ENCODE measurements around the gene RBM8A. TPM values are rescaled to one million over a fixed set of nuclear protein-coding genes. Genes with fewer than 3 reads are reported as not detected.

Gene RBM8A
- total RNA-seq, 1 donor from 2014 or later = 173 TPM

DNA sequence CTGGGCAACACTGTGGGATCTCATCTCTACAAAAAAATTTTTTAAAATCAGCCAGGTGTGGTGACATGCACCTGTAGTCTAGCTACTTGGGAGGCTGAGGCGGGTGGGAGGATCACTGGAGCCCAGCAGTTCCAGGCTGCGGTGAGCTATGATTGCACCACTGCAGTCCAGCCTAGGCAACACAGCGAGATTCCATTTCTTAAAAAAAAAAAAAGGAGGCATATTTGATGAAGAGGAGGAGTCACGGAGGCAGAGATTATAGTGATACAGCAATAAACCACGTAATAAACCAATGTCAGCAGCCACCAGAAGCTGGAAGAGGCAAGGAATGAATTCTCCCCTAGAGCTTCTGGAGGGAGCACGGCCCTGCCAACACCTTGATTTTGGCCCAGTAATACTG is 26.6 kb upstream of the RBM8A start:
- H3K36me3 ChIP-seq (ENCODE audit: control insufficient read depth, insufficient read depth, low read length) = peaks cover 1% of the 10 kb centered on the region
- no peaks in the 10 kb centered on the region for H3K27me3 ChIP-seq (ENCODE audit: control insufficient read depth, insufficient read depth, low read length)
- TF ChIP-seq, protein P1, sequence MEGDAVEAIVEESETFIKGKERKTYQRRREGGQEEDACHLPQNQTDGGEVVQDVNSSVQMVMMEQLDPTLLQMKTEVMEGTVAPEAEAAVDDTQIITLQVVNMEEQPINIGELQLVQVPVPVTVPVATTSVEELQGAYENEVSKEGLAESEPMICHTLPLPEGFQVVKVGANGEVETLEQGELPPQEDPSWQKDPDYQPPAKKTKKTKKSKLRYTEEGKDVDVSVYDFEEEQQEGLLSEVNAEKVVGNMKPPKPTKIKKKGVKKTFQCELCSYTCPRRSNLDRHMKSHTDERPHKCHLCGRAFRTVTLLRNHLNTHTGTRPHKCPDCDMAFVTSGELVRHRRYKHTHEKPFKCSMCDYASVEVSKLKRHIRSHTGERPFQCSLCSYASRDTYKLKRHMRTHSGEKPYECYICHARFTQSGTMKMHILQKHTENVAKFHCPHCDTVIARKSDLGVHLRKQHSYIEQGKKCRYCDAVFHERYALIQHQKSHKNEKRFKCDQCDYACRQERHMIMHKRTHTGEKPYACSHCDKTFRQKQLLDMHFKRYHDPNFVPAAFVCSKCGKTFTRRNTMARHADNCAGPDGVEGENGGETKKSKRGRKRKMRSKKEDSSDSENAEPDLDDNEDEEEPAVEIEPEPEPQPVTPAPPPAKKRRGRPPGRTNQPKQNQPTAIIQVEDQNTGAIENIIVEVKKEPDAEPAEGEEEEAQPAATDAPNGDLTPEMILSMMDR (IDR thresholded peaks at IDR 0.05; ENCODE audit: insufficient read depth, low read length, poor library complexity, severe bottlenecking) = no peak
- no peak for DNase-seq (ENCODE audit: low read depth)
- H3K4me3 ChIP-seq (ENCODE audit: low read depth, low read length) = no peak overlapping the region

GRCh38 chr1:145952903-145953302 is 25.6 kb upstream of the RBM8A start:
- Histone ChIP-seq H3K36me3 (ENCODE audit: control insufficient read depth, insufficient read depth, low read length) (peaks cover 1% of the 10 kb centered on the region), H3K27me3 (ENCODE audit: control insufficient read depth, insufficient read depth, low read length) (no peaks in the 10 kb centered on the region), H3K4me3 (ENCODE audit: low read depth, low read length) (no peak overlapping the region)
- no peak for DNase-seq (ENCODE audit: low read depth)
- TF ChIP-seq, protein P1 (IDR thresholded peaks at IDR 0.05; ENCODE audit: insufficient read depth, low read length, poor library complexity, severe bottlenecking) = no peak

DNA sequence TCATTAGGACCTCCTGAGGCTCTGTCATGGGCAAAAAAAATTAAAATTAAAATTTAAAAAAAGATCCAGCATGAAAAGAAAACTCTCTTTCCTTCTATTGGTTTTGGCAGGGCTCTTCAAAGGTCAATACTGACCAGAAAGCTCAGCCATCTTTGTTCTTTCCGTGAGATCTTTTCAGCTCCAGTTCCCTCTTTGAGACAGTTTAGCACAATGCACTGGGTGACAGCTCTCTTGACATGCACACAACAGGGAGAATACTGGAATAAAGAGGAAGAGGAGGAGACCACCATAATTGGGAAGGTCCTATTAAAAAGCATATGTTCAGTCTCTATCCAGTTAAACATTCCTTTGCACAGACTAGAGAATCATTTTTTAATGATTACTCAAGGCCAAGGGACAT is 24.2 kb upstream of the RBM8A start:
- H3K36me3 ChIP-seq (ENCODE audit: control insufficient read depth, insufficient read depth, low read length) = peaks cover 1% of the 10 kb centered on the region
- TF ChIP-seq, protein P1 (IDR thresholded peaks at IDR 0.05; ENCODE audit: insufficient read depth, low read length, poor library complexity, severe bottlenecking) = no peak
- no peak overlapping the region for H3K4me3 ChIP-seq (ENCODE audit: low read depth, low read length)
- DNase-seq (ENCODE audit: low read depth) = no peak
- H3K27me3 ChIP-seq (ENCODE audit: control insufficient read depth, insufficient read depth, low read length) = no peaks in the 10 kb centered on the region

GRCh38 chr1:145949219-145949618 is 21.9 kb upstream of the RBM8A start:
- Histone ChIP-seq H3K27me3 (ENCODE audit: control insufficient read depth, insufficient read depth, low read length) (no peaks in the 10 kb centered on the region), H3K36me3 (ENCODE audit: control insufficient read depth, insufficient read depth, low read length) (no peaks in the 10 kb centered on the region), H3K4me3 (ENCODE audit: low read depth, low read length) (no peak overlapping the region)
- no peak for DNase-seq (ENCODE audit: low read depth)
- TF ChIP-seq, protein P1 (IDR thresholded peaks at IDR 0.05; ENCODE audit: insufficient read depth, low read length, poor library complexity, severe bottlenecking) = no peak

DNA sequence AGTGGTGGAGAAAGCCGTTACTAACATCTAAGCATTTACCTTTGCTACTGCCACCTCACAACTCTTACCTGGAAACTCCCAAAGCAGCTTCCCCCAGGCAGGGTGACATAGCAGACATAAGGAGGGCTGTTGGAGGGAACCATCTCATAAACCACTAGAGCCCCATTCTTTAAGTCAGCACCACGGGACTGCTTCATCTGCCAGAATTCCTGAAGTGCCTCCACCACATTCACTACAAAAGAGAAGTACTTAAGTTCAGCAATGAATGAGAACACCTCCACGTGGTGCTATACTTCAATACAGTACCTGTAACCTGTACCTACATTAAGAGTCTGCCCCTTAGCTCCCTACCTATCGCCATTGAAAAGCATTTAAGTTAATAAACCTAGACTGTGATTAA is 20.3 kb upstream of the RBM8A start:
- DNase-seq (ENCODE audit: low read depth) = no peak
- Histone ChIP-seq H3K27me3 (ENCODE audit: control insufficient read depth, insufficient read depth, low read length) (no peaks in the 10 kb centered on the region), H3K36me3 (ENCODE audit: control insufficient read depth, insufficient read depth, low read length) (no peaks in the 10 kb centered on the region), H3K4me3 (ENCODE audit: low read depth, low read length) (no peak overlapping the region)
- TF ChIP-seq, protein P1 (IDR thresholded peaks at IDR 0.05; ENCODE audit: insufficient read depth, low read length, poor library complexity, severe bottlenecking) = no peak

DNA sequence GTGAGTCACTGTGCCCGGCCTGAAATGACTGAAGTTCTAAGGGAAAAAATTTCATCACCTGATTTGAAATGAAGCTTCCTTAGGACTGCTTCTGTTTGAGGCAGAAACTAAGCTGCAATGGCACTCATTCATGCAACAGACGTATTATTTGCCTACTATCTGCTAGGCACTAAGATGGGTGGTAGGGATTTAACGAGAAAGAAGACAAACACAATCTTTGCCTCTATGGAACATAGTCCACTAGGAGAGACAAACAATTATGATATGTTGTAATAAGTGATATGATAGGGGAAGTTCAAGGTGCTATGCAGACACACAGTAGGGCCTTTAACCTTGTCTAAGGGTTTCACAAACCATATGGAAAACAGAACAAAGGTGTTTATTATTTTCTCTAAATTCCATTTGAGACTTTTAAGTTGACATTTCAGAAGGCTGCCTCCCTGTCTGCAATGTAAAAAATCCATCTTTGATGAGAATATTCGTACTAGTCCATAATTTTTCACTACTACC is 19.2 kb upstream of the RBM8A start:
- Histone ChIP-seq H3K4me3 (ENCODE audit: low read depth, low read length) (no peak overlapping the region), H3K36me3 (ENCODE audit: control insufficient read depth, insufficient read depth, low read length) (no peaks in the 10 kb centered on the region), H3K27me3 (ENCODE audit: control insufficient read depth, insufficient read depth, low read length) (no peaks in the 10 kb centered on the region)
- TF ChIP-seq, protein P1 (IDR thresholded peaks at IDR 0.05; ENCODE audit: insufficient read depth, low read length, poor library complexity, severe bottlenecking) = no peak
- DNase-seq (ENCODE audit: low read depth) = no peak
